Liver (tissue), 9 donors: ENCODE measurements around the gene CBL. TPM values are rescaled to one million over a fixed set of nuclear protein-coding genes. Genes with fewer than 3 reads are reported as not detected.

Experiments used
- DNase-seq: peaks from one replicate; pipeline ENCODE4 v3.0.0-alpha.2; 2017; ENCODE audit warnings: low spot score
- H3K27ac ChIP-seq, 2 donors: one replicate each; pipeline ENCODE4 v1.7.0; 2013; ENCODE audit warnings: inconsistent platforms in 2 of 2, low read length in 2 of 2, control low read depth in 1 of 2, low read depth in 1 of 2, mild to moderate bottlenecking in 1 of 2
- H3K27me3 ChIP-seq, 4 donors: one replicate each; pipeline versions ENCODE4 v1.6.1 to v1.7.0; 2013; ENCODE audit warnings: low read length in 3 of 4, inconsistent platforms in 1 of 4, mild to moderate bottlenecking in 1 of 4, moderate library complexity in 1 of 4; ENCODE audit not compliant: control insufficient read depth in 4 of 4, insufficient read depth in 4 of 4
- H3K36me3 ChIP-seq, 4 donors: one replicate each; pipeline versions ENCODE4 v1.6.1 to v1.7.0; 2013; ENCODE audit warnings: low read length in 3 of 4, mild to moderate bottlenecking in 3 of 4, low read depth in 1 of 4, moderate library complexity in 1 of 4; ENCODE audit not compliant: control insufficient read depth in 4 of 4, insufficient read depth in 3 of 4
- H3K4me1 ChIP-seq, 4 donors: one replicate each; pipeline versions ENCODE4 v1.6.1 to v1.7.0; 2013; ENCODE audit warnings: low read length in 3 of 4, mild to moderate bottlenecking in 3 of 4, moderate library complexity in 1 of 4; ENCODE audit not compliant: control insufficient read depth in 4 of 4, insufficient read depth in 4 of 4
- H3K4me3 ChIP-seq, 3 donors: one replicate each; pipeline versions ENCODE4 v1.6.1 to v1.7.0; 2013; ENCODE audit warnings: low read length in 3 of 3, control low read depth in 1 of 3, low read depth in 1 of 3, mild to moderate bottlenecking in 1 of 3
- H3K9ac ChIP-seq, 2 donors: one replicate each; pipeline ENCODE4 v1.7.0; 2013; ENCODE audit warnings: low read length in 2 of 2, mild to moderate bottlenecking in 2 of 2, moderate library complexity in 2 of 2, control low read depth in 1 of 2, low read depth in 1 of 2
- H3K9me3 ChIP-seq, 4 donors: one replicate each; pipeline versions ENCODE4 v1.6.1 to v1.7.0; 2013; ENCODE audit warnings: low read length in 3 of 4; ENCODE audit not compliant: control insufficient read depth in 4 of 4
- ATF3 ChIP-seq: IDR thresholded peaks from 2 replicates; pipeline ENCODE4 v1.6.1; 2016; ENCODE audit warnings: antibody characterized with exemption
- EGR1 ChIP-seq, 2 donors: IDR thresholded peaks; 2 replicates each; pipeline ENCODE4 v1.6.1; 2016 to 2018; ENCODE audit warnings: antibody characterized with exemption in 2 of 2, low read depth in 2 of 2
- FOXA1 ChIP-seq: IDR thresholded peaks from 2 replicates; pipeline ENCODE4 v1.6.1; 2016; ENCODE audit warnings: antibody characterized with exemption
- FOXA2 ChIP-seq: IDR thresholded peaks from 2 replicates; pipeline ENCODE4 v1.6.1; 2016; ENCODE audit warnings: antibody characterized with exemption
- GABPA ChIP-seq, 2 donors: IDR thresholded peaks in 1 of 2; conservative IDR thresholded peaks in 1 of 2; 2 replicates each; pipeline ENCODE4 v1.6.1; 2016; ENCODE audit warnings: antibody characterized with exemption in 2 of 2, mild to moderate bottlenecking in 1 of 2, moderate library complexity in 1 of 2
- HNF4A ChIP-seq, 2 donors: conservative IDR thresholded peaks; 2 replicates each; pipeline ENCODE4 v1.6.1; 2016; ENCODE audit warnings: antibody characterized with exemption in 2 of 2, mild to moderate bottlenecking in 2 of 2
- HNF4G ChIP-seq: IDR thresholded peaks from 2 replicates; pipeline ENCODE4 v1.6.1; 2016; ENCODE audit warnings: antibody characterized with exemption
- JUND ChIP-seq, 2 donors: IDR thresholded peaks; 2 replicates each; pipeline ENCODE4 v1.6.1; 2016; ENCODE audit warnings: antibody characterized with exemption in 2 of 2
- NR2F2 ChIP-seq: IDR thresholded peaks from 2 replicates; pipeline ENCODE4 v1.6.1; 2016; ENCODE audit warnings: antibody characterized with exemption
- RAD21 ChIP-seq, 2 donors: IDR thresholded peaks; 2 replicates each; pipeline ENCODE4 v1.6.1; 2016; ENCODE audit warnings: antibody characterized with exemption in 2 of 2, mild to moderate bottlenecking in 2 of 2
- REST ChIP-seq: IDR thresholded peaks from 2 replicates; pipeline ENCODE4 v1.6.1; 2016; ENCODE audit warnings: antibody characterized with exemption, mild to moderate bottlenecking
- RXRA ChIP-seq, 2 donors: IDR thresholded peaks; 2 replicates each; pipeline ENCODE4 v1.6.1; 2017 to 2018; ENCODE audit warnings: antibody characterized with exemption in 2 of 2, mild to moderate bottlenecking in 1 of 2
- SP1 ChIP-seq: IDR thresholded peaks from 2 replicates; pipeline ENCODE4 v1.6.1; 2018; ENCODE audit warnings: antibody characterized with exemption, mild to moderate bottlenecking
- TAF1 ChIP-seq: conservative IDR thresholded peaks from 2 replicates; pipeline ENCODE4 v1.6.1; 2016; ENCODE audit warnings: antibody characterized with exemption, mild to moderate bottlenecking
- YY1 ChIP-seq: IDR thresholded peaks from 2 replicates; pipeline ENCODE4 v1.6.1; 2016; ENCODE audit warnings: antibody characterized with exemption, mild to moderate bottlenecking
- WGBS: extraction: QIAGEN DNeasy Blood & Tissue Kit; methylation state at CpG from one replicate; pipeline ENCODE4 v1.1.7; 2013; 5-methylcytosine and 5-hydroxymethylcytosine counted together
- polyA plus RNA-seq, 2 donors: library from polyadenylated mRNA; stranded (reverse) in 1 of 2; unstranded in 1 of 2; fragments of 200-250 nt in 1 of 2; fragments of >200 nt in 1 of 2; fragmentation: Nextera tagmentation in 1 of 2; extraction: Ambion mirVana in 1 of 2; gene quantifications; one replicate each; pipeline versions ENCODE4 v1.2.1 to v1.2.3, GENCODE V29; 2013 to 2015
- total RNA-seq, 2 donors: library from RNA; depleted of rRNA; stranded (reverse); fragments of >200 nt; gene quantifications; one replicate each; pipeline ENCODE4 v1.2.3, GENCODE V29; 2014
- TF ChIP-seq, protein P1 (sequence below): fragments of 150-350 bp; IDR thresholded peaks from 2 replicates; pipeline ENCODE4 v1.5.1; 2017; ENCODE audit warnings: improper control_type of control experiment, low read depth, low read length; ENCODE audit not compliant: missing input control
- TF ChIP-seq, protein P2 (sequence below): IDR thresholded peaks from 2 replicates; pipeline ENCODE4 v1.6.1; 2016; ENCODE audit warnings: antibody characterized with exemption
- TF ChIP-seq, protein P3 (sequence below): IDR thresholded peaks from 2 replicates; pipeline ENCODE4 v1.6.1; 2016; ENCODE audit warnings: antibody characterized with exemption
- donor health status: healthy.
- donor health status: healthy.
- donor health status: healthy.
- donor health status: healthy.
- donor health status: healthy.

The CBL gene
- total and polyA plus RNA-seq, 4 donors: 1.6 to 5.5 (median 3.5) TPM

GRCh38 chr11:119345685-119346084, 139.5 kb downstream of the CBL start:
- peaks cover 0 to 6% (median 0%) of the 10 kb centered on the region in 4 donors for H3K4me1 ChIP-seq
- H3K36me3 ChIP-seq: no peaks in the 10 kb centered on the region
- no peak overlapping the region for H3K9ac ChIP-seq
- H3K27me3 ChIP-seq: no peaks in the 10 kb centered on the region
- no peak for DNase-seq
- 87% methylated on average over 12 of the region's 12 CpGs for WGBS
- H3K9me3 ChIP-seq: no peaks in the 10 kb centered on the region
- TF ChIP-seq, protein P1, sequence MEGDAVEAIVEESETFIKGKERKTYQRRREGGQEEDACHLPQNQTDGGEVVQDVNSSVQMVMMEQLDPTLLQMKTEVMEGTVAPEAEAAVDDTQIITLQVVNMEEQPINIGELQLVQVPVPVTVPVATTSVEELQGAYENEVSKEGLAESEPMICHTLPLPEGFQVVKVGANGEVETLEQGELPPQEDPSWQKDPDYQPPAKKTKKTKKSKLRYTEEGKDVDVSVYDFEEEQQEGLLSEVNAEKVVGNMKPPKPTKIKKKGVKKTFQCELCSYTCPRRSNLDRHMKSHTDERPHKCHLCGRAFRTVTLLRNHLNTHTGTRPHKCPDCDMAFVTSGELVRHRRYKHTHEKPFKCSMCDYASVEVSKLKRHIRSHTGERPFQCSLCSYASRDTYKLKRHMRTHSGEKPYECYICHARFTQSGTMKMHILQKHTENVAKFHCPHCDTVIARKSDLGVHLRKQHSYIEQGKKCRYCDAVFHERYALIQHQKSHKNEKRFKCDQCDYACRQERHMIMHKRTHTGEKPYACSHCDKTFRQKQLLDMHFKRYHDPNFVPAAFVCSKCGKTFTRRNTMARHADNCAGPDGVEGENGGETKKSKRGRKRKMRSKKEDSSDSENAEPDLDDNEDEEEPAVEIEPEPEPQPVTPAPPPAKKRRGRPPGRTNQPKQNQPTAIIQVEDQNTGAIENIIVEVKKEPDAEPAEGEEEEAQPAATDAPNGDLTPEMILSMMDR: no peak
- TF ChIP-seq YY1: no peak
- TF ChIP-seq, protein P2, sequence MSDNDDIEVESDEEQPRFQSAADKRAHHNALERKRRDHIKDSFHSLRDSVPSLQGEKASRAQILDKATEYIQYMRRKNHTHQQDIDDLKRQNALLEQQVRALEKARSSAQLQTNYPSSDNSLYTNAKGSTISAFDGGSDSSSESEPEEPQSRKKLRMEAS: no peak
- no peak for TF ChIP-seq JUND (IDR thresholded peaks at IDR 0.05)
- no peak for TF ChIP-seq EGR1 (IDR thresholded peaks at IDR 0.05; ENCODE audit: low read depth in 2 of 2)
- TF ChIP-seq HNF4G: no peak
- TF ChIP-seq ATF3: no peak
- no peak for TF ChIP-seq TAF1
- TF ChIP-seq FOXA2: no peak
- no peak for TF ChIP-seq GABPA (IDR thresholded peaks at IDR 0.05 in 1 of 2, conservative IDR thresholded peaks at IDR 0.05 in 1 of 2)
- TF ChIP-seq, protein P3, sequence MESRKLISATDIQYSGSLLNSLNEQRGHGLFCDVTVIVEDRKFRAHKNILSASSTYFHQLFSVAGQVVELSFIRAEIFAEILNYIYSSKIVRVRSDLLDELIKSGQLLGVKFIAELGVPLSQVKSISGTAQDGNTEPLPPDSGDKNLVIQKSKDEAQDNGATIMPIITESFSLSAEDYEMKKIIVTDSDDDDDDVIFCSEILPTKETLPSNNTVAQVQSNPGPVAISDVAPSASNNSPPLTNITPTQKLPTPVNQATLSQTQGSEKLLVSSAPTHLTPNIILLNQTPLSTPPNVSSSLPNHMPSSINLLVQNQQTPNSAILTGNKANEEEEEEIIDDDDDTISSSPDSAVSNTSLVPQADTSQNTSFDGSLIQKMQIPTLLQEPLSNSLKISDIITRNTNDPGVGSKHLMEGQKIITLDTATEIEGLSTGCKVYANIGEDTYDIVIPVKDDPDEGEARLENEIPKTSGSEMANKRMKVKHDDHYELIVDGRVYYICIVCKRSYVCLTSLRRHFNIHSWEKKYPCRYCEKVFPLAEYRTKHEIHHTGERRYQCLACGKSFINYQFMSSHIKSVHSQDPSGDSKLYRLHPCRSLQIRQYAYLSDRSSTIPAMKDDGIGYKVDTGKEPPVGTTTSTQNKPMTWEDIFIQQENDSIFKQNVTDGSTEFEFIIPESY: no peak
- TF ChIP-seq NR2F2: no peak
- TF ChIP-seq REST: no peak
- TF ChIP-seq FOXA1: no peak
- no peak for TF ChIP-seq RXRA (IDR thresholded peaks at IDR 0.05)
- TF ChIP-seq SP1: no peak
- TF ChIP-seq HNF4A (conservative IDR thresholded peaks at IDR 0.05): no peak
- no peak overlapping the region for H3K27ac ChIP-seq
- no peak overlapping the region for H3K4me3 ChIP-seq

GRCh38 chr11:119346605-119347004, 140.5 kb downstream of the CBL start, which contains the start of gene MFRP:
Gene MFRP, minus strand, starts transcription at chr11:119346705. Its CDS starts 192 bp downstream, at chr11:119346513.
- 69% methylated on average over 6 of the region's 6 CpGs for WGBS
- no peak for TF ChIP-seq JUND (IDR thresholded peaks at IDR 0.05)
- no peak for TF ChIP-seq FOXA1
- TF ChIP-seq TAF1: no peak
- TF ChIP-seq GABPA (IDR thresholded peaks at IDR 0.05 in 1 of 2, conservative IDR thresholded peaks at IDR 0.05 in 1 of 2): no peak
- TF ChIP-seq, protein P3: no peak
- TF ChIP-seq SP1: no peak
- no peak for TF ChIP-seq EGR1 (IDR thresholded peaks at IDR 0.05; ENCODE audit: low read depth in 2 of 2)
- no peak for TF ChIP-seq RXRA (IDR thresholded peaks at IDR 0.05)
- TF ChIP-seq HNF4G: no peak
- TF ChIP-seq RAD21 (IDR thresholded peaks at IDR 0.05): no peak
- no peak for TF ChIP-seq REST
- TF ChIP-seq, protein P2: no peak
- no peak for TF ChIP-seq NR2F2

More at GRCh38 chr11:119346605-119347004, 140.5 kb downstream of the CBL start, which contains the start of gene MFRP:
- Histone ChIP-seq H3K4me1 (no peaks in the 10 kb centered on the region), H3K9me3 (no peaks in the 10 kb centered on the region), H3K36me3 (no peaks in the 10 kb centered on the region), H3K4me3 (no peak within 1 kb of the TSS), H3K27me3 (no peaks in the 10 kb centered on the region), H3K9ac (no peak within 1 kb of the TSS), H3K27ac (no peak within 1 kb of the TSS)
- no peak for DNase-seq
